PC-3 (cell line): ENCODE measurements around the gene STAT6. TPM values are rescaled to one million over a fixed set of nuclear protein-coding genes. Genes with fewer than 3 reads are reported as not detected.
"Not testable (repeated sequence)": the region's sequence is repeated elsewhere in the genome, so short reads cannot be mapped to it uniquely, and the experiment has no call there.

Source experiments
- ATAC-seq: fragments of 200-7000 bp; cut with Tn5 transposase; 2 replicates; pipeline ENCODE4 v1.9.1; 2020; ENCODE audit warnings: mild to moderate bottlenecking, moderate library complexity
- BruUV-seq: library from RNA; stranded (reverse); fragments of 400-500 nt; replicated peaks from 2 replicates; lab custom pipeline; 2021; lab: Mats Ljungman, UMichigan
- CTCF ChIA-PET: fragments of 300-600 bp; sonication (Branson Sonifier 250); formaldehyde crosslinking; loops from one replicate; lab custom pipeline; 2022; ENCODE audit warnings: antibody characterized with exemption; lab: Charles Lee
- POLR2A ChIA-PET: fragments of 300-600 bp; sonication (Branson Sonifier 250); formaldehyde crosslinking; loops from one replicate; lab custom pipeline; 2022; ENCODE audit warnings: antibody characterized with exemption; ENCODE audit not compliant: unreplicated experiment; lab: Charles Lee
- DNase-seq: peaks from one replicate; pipeline ENCODE4 v3.0.0-alpha.2; 2015
- H2AFZ ChIP-seq: fragments of 300-600 bp; sonication (generic); 2 replicates; pipeline ENCODE4 v1.6.0; 2016; ENCODE audit warnings: antibody characterized with exemption, low read length
- H3F3A ChIP-seq: fragments of 300-600 bp; sonication (generic); one replicate; pipeline ENCODE4 v1.6.0; 2017; ENCODE audit warnings: antibody characterized with exemption, low read length, control low read depth, mild to moderate bottlenecking; ENCODE audit not compliant: unreplicated experiment
- H3K27ac ChIP-seq: fragments of 300-600 bp; sonication (generic); 2 replicates; pipeline ENCODE4 v1.5.1; 2016; ENCODE audit warnings: mild to moderate bottlenecking, low read length
- H3K27me3 ChIP-seq: fragments of 300-600 bp; sonication (generic); 2 replicates; pipeline ENCODE4 v1.6.1; 2016; ENCODE audit warnings: low read length, mixed read lengths
- H3K36me3 ChIP-seq: fragments of 300-600 bp; sonication (generic); 2 replicates; pipeline ENCODE4 v1.6.1; 2016; ENCODE audit warnings: low read depth, mixed run types, low read length, mixed read lengths
- H3K4me1 ChIP-seq: fragments of 300-600 bp; sonication (generic); 2 replicates; pipeline ENCODE4 v1.5.1; 2016; ENCODE audit warnings: low read length; ENCODE audit not compliant: insufficient read depth
- H3K4me2 ChIP-seq: fragments of 300-600 bp; sonication (generic); 2 replicates; pipeline ENCODE4 v1.6.0; 2016; ENCODE audit warnings: low read length
- H3K4me3 ChIP-seq: fragments of 300-600 bp; sonication (generic); 2 replicates; pipeline ENCODE4 v1.5.1; 2016; ENCODE audit warnings: mild to moderate bottlenecking, low read length, mixed read lengths
- H3K79me2 ChIP-seq: fragments of 300-600 bp; sonication (generic); 2 replicates; pipeline ENCODE4 v1.6.1; 2017; ENCODE audit warnings: low read length, mixed read lengths
- H3K9ac ChIP-seq: fragments of 300-600 bp; sonication (generic); 2 replicates; pipeline ENCODE4 v1.6.0; 2016; ENCODE audit warnings: mild to moderate bottlenecking, low read length
- H3K9me2 ChIP-seq: fragments of 300-600 bp; sonication (generic); replicated peaks from 2 replicates; pipeline ENCODE4 v1.6.1; 2016; ENCODE audit warnings: mixed run types, low read length, mixed read lengths
- H3K9me3 ChIP-seq: fragments of 300-600 bp; sonication (generic); 2 replicates; pipeline ENCODE4 v1.6.1; 2016; ENCODE audit warnings: low read length, mixed read lengths
- H4K20me1 ChIP-seq: fragments of 300-600 bp; sonication (generic); 2 replicates; pipeline ENCODE4 v1.6.1; 2016; ENCODE audit warnings: low read length, mixed read lengths
- EZH2 ChIP-seq: fragments of 300-600 bp; sonication (generic); IDR thresholded peaks from one replicate; pipeline ENCODE4 v1.6.1; 2017; ENCODE audit warnings: antibody characterized with exemption, mild to moderate bottlenecking, low read length; ENCODE audit not compliant: unreplicated experiment
- EZH2phosphoT487 ChIP-seq: fragments of 300-600 bp; sonication (generic); IDR thresholded peaks from 2 replicates; pipeline ENCODE4 v1.6.1; 2018; ENCODE audit warnings: mild to moderate bottlenecking, antibody characterized with exemption, low read length, borderline replicate concordance
- intact Hi-C: fragments of 100-400 bp; cut with micrococcal nuclease; formaldehyde crosslinking; loops from 2 replicates; pipeline ENCODE4 v1.9.0; 2023
- total RNA-seq: library from RNA; depleted of rRNA; stranded (reverse); fragments of >200 nt; gene quantifications from 2 replicates; pipeline ENCODE4 v1.2.3, GENCODE V29; 2014
- TF ChIP-seq, protein P1 (sequence below): fragments of 300-600 bp; sonication (generic); conservative IDR thresholded peaks from 2 replicates; pipeline ENCODE4 v1.5.1; 2017; ENCODE audit warnings: antibody characterized with exemption, low read depth, mild to moderate bottlenecking, low read length

The STAT6 gene
- total RNA-seq, 1 experiment from 2014 or later = 28.4 TPM

DNA sequence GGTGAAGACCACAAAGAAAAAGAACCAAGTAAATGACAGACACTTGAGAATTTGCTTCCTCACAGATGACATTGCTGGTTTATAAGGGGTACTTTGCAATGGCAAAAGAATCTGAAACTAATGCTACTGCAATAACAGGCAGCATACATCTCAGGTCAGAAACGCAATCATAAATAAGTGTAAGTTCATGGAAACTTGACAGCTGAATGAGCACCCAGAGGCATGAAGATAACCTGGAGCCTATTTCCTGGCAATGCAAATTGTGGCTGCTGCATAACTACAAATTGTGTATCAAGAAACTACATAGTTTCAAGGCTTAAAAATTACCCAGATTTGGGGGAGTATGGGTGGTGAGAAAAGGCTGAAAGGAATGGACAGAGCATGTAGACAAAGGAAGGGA, 52.7 kb downstream of the STAT6 start:
- no TSS peak for BruUV-seq
- Histone ChIP-seq H3K4me3 (no peak overlapping the region), H2AFZ (no peak overlapping the region), H3F3A (no peaks in the 10 kb centered on the region), H3K9me2 (no peaks in the 10 kb centered on the region), H4K20me1 (no peaks in the 10 kb centered on the region), H3K27ac (no peak overlapping the region), H3K9ac (no peak overlapping the region), H3K36me3 (peaks cover 44% of the 10 kb centered on the region), H3K27me3 (no peaks in the 10 kb centered on the region), H3K4me1 (no peaks in the 10 kb centered on the region), H3K79me2 (no peaks in the 10 kb centered on the region), H3K9me3 (no peaks in the 10 kb centered on the region), H3K4me2 (no peak overlapping the region)
- CTCF ChIA-PET = no interaction called here
- intact Hi-C loops = no loop called here
- TF ChIP-seq EZH2phosphoT487 = no peak
- TF ChIP-seq, protein P1, sequence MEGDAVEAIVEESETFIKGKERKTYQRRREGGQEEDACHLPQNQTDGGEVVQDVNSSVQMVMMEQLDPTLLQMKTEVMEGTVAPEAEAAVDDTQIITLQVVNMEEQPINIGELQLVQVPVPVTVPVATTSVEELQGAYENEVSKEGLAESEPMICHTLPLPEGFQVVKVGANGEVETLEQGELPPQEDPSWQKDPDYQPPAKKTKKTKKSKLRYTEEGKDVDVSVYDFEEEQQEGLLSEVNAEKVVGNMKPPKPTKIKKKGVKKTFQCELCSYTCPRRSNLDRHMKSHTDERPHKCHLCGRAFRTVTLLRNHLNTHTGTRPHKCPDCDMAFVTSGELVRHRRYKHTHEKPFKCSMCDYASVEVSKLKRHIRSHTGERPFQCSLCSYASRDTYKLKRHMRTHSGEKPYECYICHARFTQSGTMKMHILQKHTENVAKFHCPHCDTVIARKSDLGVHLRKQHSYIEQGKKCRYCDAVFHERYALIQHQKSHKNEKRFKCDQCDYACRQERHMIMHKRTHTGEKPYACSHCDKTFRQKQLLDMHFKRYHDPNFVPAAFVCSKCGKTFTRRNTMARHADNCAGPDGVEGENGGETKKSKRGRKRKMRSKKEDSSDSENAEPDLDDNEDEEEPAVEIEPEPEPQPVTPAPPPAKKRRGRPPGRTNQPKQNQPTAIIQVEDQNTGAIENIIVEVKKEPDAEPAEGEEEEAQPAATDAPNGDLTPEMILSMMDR = no peak
- no peak for TF ChIP-seq EZH2
- POLR2A ChIA-PET = no interaction called here
- ATAC-seq (no peak), DNase-seq (no peak)

DNA sequence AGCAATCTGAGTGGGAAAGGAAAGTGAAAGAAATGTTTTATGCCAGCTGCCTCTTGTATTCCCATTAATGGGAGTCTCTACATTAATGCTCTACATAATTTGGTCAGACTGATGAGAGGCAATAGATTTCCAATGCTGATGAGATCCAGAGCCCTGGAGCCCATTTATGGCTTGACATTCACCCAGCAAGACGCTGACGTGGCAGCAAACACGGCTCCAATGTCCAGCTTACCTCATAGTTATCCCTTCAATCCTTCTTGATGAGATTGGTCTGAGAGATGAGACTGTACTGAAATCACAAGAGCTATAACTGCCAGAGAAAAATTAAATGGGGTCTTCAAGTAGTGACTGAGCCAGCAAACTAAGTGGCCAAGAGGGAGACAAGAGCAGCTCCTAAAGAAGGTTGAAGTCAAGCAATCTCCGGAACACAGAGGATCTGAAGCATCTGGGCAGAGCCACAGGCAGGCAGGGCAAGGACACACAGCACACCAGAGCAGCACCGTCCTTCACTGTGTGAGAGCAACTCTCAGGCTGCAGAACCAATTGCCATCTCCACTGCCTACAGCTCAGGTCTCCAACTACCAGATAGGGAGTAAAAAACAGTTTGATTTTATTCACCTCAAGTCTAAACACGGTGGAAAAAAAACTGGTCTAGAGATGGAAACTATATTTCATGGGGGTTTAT, 54.0 kb downstream of the STAT6 start:
- ATAC-seq = no peak
- BruUV-seq = no TSS peak
- no peaks in the 10 kb centered on the region for H3K9me3 ChIP-seq
- H3K27me3 ChIP-seq = no peaks in the 10 kb centered on the region
- H3F3A ChIP-seq = no peaks in the 10 kb centered on the region
- no peaks in the 10 kb centered on the region for H3K4me1 ChIP-seq
- DNase-seq = no peak
- H3K36me3 ChIP-seq = peaks cover 35% of the 10 kb centered on the region
- H3K9me2 ChIP-seq = no peaks in the 10 kb centered on the region
- H3K4me3 ChIP-seq = no peak overlapping the region
- no peaks in the 10 kb centered on the region for H4K20me1 ChIP-seq
- no peak overlapping the region for H2AFZ ChIP-seq
- CTCF ChIA-PET = no interaction called here
- no peak overlapping the region for H3K27ac ChIP-seq
- H3K9ac ChIP-seq = no peak overlapping the region
- POLR2A ChIA-PET = no interaction called here
- intact Hi-C loops = no loop called here
- H3K4me2 ChIP-seq = no peak overlapping the region
- no peak for TF ChIP-seq EZH2phosphoT487
- TF ChIP-seq EZH2 = no peak
- TF ChIP-seq, protein P1 = no peak
- no peaks in the 10 kb centered on the region for H3K79me2 ChIP-seq

DNA sequence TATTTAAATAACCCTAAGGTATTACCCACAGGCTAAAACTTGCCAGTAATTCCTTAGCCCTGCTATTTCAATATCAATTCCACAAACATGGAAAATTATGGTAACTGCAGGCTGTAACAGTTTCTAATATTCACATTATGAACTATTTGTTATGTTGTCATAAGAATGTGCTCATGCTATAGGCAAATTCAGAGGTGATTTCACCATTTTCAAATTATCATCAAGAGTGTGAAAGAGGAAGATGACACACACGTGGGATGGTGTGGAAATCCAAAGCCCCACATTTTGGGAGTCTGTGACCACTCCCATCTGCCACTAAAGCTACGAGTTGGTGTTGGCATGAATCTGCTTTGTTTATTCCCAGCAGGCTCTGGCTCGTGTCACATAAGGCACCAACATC, 55.3 kb downstream of the STAT6 start:
- BruUV-seq = no TSS peak
- Histone ChIP-seq H3K9me2 (no peaks in the 10 kb centered on the region), H4K20me1 (no peaks in the 10 kb centered on the region), H3F3A (no peaks in the 10 kb centered on the region), H3K4me1 (no peaks in the 10 kb centered on the region), H3K36me3 (peaks cover 35% of the 10 kb centered on the region), H3K9ac (no peak overlapping the region), H3K4me3 (no peak overlapping the region), H3K4me2 (no peak overlapping the region), H3K79me2 (no peaks in the 10 kb centered on the region), H3K27ac (no peak overlapping the region), H2AFZ (no peak overlapping the region), H3K9me3 (no peaks in the 10 kb centered on the region), H3K27me3 (no peaks in the 10 kb centered on the region)
- ChIA-PET CTCF (no interaction called here), POLR2A (interaction anchor here (0.5 kb wide), 1 partner anchor 24 kb away, joined by 3 read pairs; no protein-coding TSS in a partner anchor)
- TF ChIP-seq, protein P1 = no peak
- TF ChIP-seq EZH2phosphoT487 (no peak), EZH2 (no peak)
- no peak for ATAC-seq
- intact Hi-C loops = no loop called here
- DNase-seq = no peak

DNA sequence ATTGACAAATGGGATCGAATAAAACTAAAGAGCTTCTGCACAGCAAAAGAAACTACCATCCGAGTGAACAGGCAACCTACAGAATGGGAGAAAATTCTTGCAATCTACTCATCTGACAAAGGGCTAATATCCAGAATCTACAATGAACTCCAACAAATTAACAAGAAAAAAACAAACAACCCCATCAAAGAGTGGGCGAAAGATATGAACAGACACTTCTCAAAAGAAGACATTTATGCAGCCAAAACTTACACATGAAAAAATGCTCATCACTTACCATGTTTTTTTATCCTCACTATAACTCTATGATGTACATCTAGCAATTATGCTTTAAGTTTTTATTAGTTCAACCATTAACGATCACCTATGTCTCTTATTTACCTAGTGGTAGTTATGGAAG, 57.3 kb downstream of the STAT6 start:
- peaks cover 18% of the 10 kb centered on the region; the same call in 1 of the 2 replicates for H3K36me3 ChIP-seq
- H4K20me1 ChIP-seq, H3F3A ChIP-seq, BruUV-seq, H3K9me3 ChIP-seq, H3K27me3 ChIP-seq, H3K9me2 ChIP-seq, POLR2A ChIA-PET, intact Hi-C loops, H3K4me3 ChIP-seq, DNase-seq, H3K4me2 ChIP-seq, H3K27ac ChIP-seq, CTCF ChIA-PET, H2AFZ ChIP-seq, H3K79me2 ChIP-seq, H3K4me1 ChIP-seq, H3K9ac ChIP-seq, ATAC-seq: not testable (repeated sequence)
